Body of pancreas (tissue), 4 donors: ENCODE results near the gene CPNE9.

Source experiments
- CTCF ChIP-seq, 7 experiments: fragments of 450-650 bp in 4 of 7; fragments of 200-600 bp in 3 of 7; sonication (generic) in 3 of 7; IDR thresholded peaks; one replicate each; pipeline ENCODE4 v1.5.1; 2016 to 2019; ENCODE audit warnings: antibody characterized with exemption in 7 of 7
- POLR2A ChIP-seq, 3 donors: fragments of 450-650 bp; IDR thresholded peaks; one replicate each; pipeline ENCODE4 v1.6.1; 2016; ENCODE audit warnings: antibody characterized with exemption in 3 of 3, mild to moderate bottlenecking in 2 of 3

GRCh38 chr3:9732080-9732739 is 28.6 kb downstream of the CPNE9 start:
- TF ChIP-seq CTCF (IDR thresholded peaks at IDR 0.05) (no peak), POLR2A (IDR thresholded peaks at IDR 0.05) (no peak)
